ENCODE data around the gene KRT76. TPM values are rescaled to one million over a fixed set of nuclear protein-coding genes. Genes with fewer than 3 reads are reported as not detected.
A peak's percentile ranks its signal among the peaks of the same experiment; 100 is the strongest.
"Not testable (repeated sequence)": the region's sequence is repeated elsewhere in the genome, so short reads cannot be mapped to it uniquely, and the experiment has no call there.

KRT76 gene
- polyA plus RNA-seq, 1 donor, result not detected

GRCh38 chr12:52797529-52797894 lies 20.4 kb upstream of the KRT76 start:
- no peak for DNase-seq (ENCODE audit: low read depth)

- DNase-seq (ENCODE audit: low read depth), result no peak
Measured at GRCh38 chr12:52796839-52797528, 19.8 kb upstream of the KRT76 start.

- DNase-seq (ENCODE audit: low read depth), result no peak
Measured at GRCh38 chr12:52796429-52796794, 19.3 kb upstream of the KRT76 start.

GRCh38 chr12:52795694-52796428 lies 18.7 kb upstream of the KRT76 start, which contains the start of gene KRT3:
Gene KRT3 (minus strand): TSS chr12:52796117. CDS start chr12:52796042, 75 bp downstream.
- no peak for DNase-seq (ENCODE audit: low read depth)

GRCh38 chr12:52795332-52795674 lies 18.2 kb upstream of the KRT76 start:
- not testable (repeated sequence) for DNase-seq (ENCODE audit: low read depth)

GRCh38 chr12:52794479-52795331 lies 17.6 kb upstream of the KRT76 start:
- no peak for DNase-seq (ENCODE audit: low read depth)

GRCh38 chr12:52792185-52793029 lies 15.3 kb upstream of the KRT76 start:
- DNase-seq (ENCODE audit: low read depth), result no peak

- DNase-seq (ENCODE audit: low read depth), result no peak
Measured at GRCh38 chr12:52791271-52792184, 14.4 kb upstream of the KRT76 start.

GRCh38 chr12:52790427-52791270 lies 13.5 kb upstream of the KRT76 start:
- no peak for DNase-seq (ENCODE audit: low read depth)

- DNase-seq (ENCODE audit: low read depth), result no peak
Measured at GRCh38 chr12:52789637-52790426, 12.7 kb upstream of the KRT76 start.

GRCh38 chr12:52788876-52789636 lies 11.9 kb upstream of the KRT76 start:
- no peak for DNase-seq (ENCODE audit: low read depth)

GRCh38 chr12:52788192-52788875 lies 11.2 kb upstream of the KRT76 start:
- no peak for DNase-seq (ENCODE audit: low read depth)

- DNase-seq (ENCODE audit: low read depth), result peak; percentile 25
Measured at GRCh38 chr12:52787324-52788191, 10.4 kb upstream of the KRT76 start.

- DNase-seq (ENCODE audit: low read depth), result no peak
Measured at GRCh38 chr12:52784909-52785308, 7.8 kb upstream of the KRT76 start.

GRCh38 chr12:52783563-52784316 lies 6.6 kb upstream of the KRT76 start:
- no peak for DNase-seq (ENCODE audit: low read depth)

- DNase-seq (ENCODE audit: low read depth), result no peak
Measured at GRCh38 chr12:52782502-52782901, 5.4 kb upstream of the KRT76 start.

Data from forelimb muscle (tissue), 1 donor.